ENCODE data around the gene TOGARAM2. TPM values are rescaled to one million over a fixed set of nuclear protein-coding genes. Genes with fewer than 3 reads are reported as not detected.

The TOGARAM2 gene
- total and polyA plus RNA-seq, 2 experiments from 2014 or later, result 1.8 TPM

- H3K27me3 ChIP-seq (ENCODE audit: insufficient read depth), result no peaks in the 10 kb centered on the region
- no peak overlapping the region for H3K27ac Mint-ChIP-seq
- TF ChIP-seq ZNF331 (CRISPR knock-in tag; IDR thresholded peaks at IDR 0.05; ENCODE audit: low read depth), result no peak
- TF ChIP-seq STAT1 (IDR thresholded peaks at IDR 0.05; ENCODE audit: unreplicated experiment), result no peak
- TF ChIP-seq ZNF114 (CRISPR knock-in tag; IDR thresholded peaks at IDR 0.05), result no peak
- no peak for TF ChIP-seq CREB1 (CRISPR knock-in tag; IDR thresholded peaks at IDR 0.05; ENCODE audit: low read depth)
- TF ChIP-seq NANOG (IDR thresholded peaks at IDR 0.05; ENCODE audit: borderline replicate concordance), result no peak
- TF ChIP-seq JUNB (IDR thresholded peaks at IDR 0.05; ENCODE audit: unreplicated experiment), result no peak
- no peak for TF ChIP-seq EZH2 (IDR thresholded peaks at IDR 0.05; ENCODE audit: low read depth, unreplicated experiment)
- TF ChIP-seq ZNF462 (CRISPR knock-in tag; IDR thresholded peaks at IDR 0.05), result no peak
- no peak for TF ChIP-seq EZH2phosphoT487 (IDR thresholded peaks at IDR 0.05; ENCODE audit: unreplicated experiment)
- no peak for TF ChIP-seq CTCF (conservative IDR thresholded peaks at IDR 0.05; ENCODE audit: low read depth in 2 of 2)
- no peaks in the 10 kb centered on the region for H3K79me2 ChIP-seq (replicated peaks; ENCODE audit: insufficient read depth)
- H3K4me2 ChIP-seq, result no peak overlapping the region
- no peaks in the 10 kb centered on the region for H3F3A ChIP-seq (replicated peaks; ENCODE audit: low read depth)
- no peak overlapping the region for H2AFZ ChIP-seq
- H3K9me2 ChIP-seq (ENCODE audit: insufficient read depth), result no peaks in the 10 kb centered on the region
- H3K27me3 Mint-ChIP-seq (ENCODE audit: insufficient read depth, low read depth, poor library complexity), result peaks cover 10% of the 10 kb centered on the region
- no peaks in the 10 kb centered on the region for H3K9me3 Mint-ChIP-seq
- no peaks in the 10 kb centered on the region for H3K36me3 ChIP-seq (ENCODE audit: insufficient read depth)
- peaks cover 17% of the 10 kb centered on the region for H3K4me1 Mint-ChIP-seq
- H4K20me1 ChIP-seq (replicated peaks; ENCODE audit: insufficient read depth), result no peaks in the 10 kb centered on the region
- H3K27ac ChIP-seq (ENCODE audit: low read depth), result no peak overlapping the region
- no peak for ATAC-seq
- no peaks in the 10 kb centered on the region; the same call in 1 of the 2 replicates for H3K4me1 ChIP-seq (ENCODE audit: insufficient read depth)
- no peak overlapping the region for H3K4me3 Mint-ChIP-seq
- no peaks in the 10 kb centered on the region for H3K36me3 Mint-ChIP-seq (ENCODE audit: low read depth)
- H3K4me3 ChIP-seq, result no peak overlapping the region
- no peak for DNase-seq (ENCODE audit: low spot score)
These were observed 79.3 kb downstream of the TOGARAM2 start for GRCh38 chr2:29060441-29060840.

All from GM23338 (cell line).